HS-27A (cell line): ENCODE measurements around the gene TMEM184C.

Experiments
- DNase-seq: peaks from one replicate; pipeline ENCODE4 v3.0.0-alpha.2; 2012; ENCODE audit warnings: low read depth, missing footprints

The TMEM184C gene

DNA sequence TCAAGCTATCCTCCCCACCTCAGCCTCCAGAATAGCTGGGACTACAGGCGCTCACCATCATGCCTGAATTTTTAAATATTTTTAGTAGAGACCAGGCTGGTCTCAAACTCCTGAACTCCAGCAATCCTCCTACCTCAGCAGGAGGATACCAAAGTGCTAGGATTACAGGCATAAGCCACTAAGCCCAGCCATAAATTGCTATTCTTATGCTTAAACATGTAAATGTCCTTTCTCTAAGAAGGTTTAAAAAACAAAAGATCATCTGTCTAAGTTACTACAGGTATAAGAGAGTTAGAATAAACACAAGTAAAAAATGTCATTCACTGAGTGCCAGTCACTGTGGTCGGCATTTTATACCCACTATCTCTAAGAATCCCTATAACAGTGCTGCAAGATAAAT, 38.4 kb downstream of the TMEM184C start:
- no peak for DNase-seq

DNA sequence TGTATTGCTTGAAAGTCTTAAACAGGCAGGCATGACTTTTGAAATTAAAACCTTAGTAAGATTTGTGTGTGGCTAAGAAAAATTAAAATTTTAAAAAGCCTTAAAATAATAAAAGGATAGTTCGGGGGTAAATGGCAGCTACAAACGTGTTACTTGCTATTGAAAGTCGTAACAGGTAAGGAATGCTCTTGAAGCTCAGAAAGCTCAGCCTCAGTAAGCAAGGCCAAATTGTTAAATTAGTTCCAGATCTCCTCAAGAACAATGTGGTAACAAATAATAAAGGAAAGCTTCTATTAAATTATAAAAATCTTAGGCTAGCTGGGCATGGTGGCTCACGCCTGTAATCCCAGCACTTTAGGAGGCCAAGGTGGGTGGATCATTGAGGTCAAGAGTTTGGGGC, 41.3 kb downstream of the TMEM184C start:
- DNase-seq = no peak

DNA sequence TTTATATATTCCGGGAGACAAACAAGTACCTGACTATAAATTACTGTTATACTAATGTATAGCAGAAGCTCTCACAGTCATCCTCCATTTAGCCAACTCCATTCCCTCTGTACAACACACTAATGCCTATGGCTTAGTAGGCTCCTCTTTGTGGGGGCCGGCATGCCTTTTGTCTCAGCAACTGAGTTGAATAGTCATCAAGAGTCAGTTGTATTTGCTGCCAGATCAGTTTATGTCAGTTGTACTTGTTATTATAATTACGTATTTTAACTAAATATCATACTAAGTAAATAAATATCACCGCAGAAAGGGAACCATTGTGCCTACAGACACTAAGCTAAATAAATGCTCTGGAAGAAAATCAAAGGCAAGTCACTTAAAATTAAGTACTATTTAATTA, 56.9 kb downstream of the TMEM184C start:
- DNase-seq = no peak

DNA sequence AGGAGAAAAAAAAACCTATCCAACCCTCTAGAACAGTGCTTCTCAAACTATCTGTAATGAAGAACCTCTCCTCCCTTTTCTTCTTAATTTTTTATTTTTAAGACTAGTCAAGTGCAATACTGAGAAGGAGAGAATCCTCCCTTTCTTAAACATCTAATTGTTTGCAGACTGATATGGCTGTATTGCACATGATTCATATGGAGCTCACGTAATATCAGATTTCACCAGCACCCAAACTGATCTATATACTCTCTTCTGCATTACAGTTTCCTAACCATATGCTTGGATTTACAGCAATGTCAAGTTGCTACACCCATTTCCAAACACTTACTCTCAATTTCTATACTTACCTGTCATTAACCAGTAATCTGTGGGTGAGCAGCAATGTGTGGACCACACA, 57.3 kb downstream of the TMEM184C start:
- no peak for DNase-seq

DNA sequence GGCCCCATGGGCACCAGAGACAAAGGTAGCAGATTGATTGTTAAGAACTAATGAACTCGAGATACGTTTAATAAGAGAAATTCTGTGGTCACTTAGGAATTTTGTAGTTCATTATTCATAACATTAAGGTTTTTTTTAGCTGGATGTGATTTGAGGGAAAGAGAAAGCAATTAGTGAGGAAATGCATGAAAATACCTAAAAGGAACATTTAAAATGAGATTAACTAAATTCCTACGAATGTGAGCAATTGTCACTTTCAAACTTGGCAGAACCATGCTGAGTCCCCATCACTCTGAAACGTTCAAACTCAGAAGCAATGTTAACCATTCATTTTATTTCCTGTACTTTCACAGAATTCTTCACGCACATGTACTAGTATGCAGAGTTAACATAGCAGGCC, 60.9 kb downstream of the TMEM184C start:
- no peak for DNase-seq

DNA sequence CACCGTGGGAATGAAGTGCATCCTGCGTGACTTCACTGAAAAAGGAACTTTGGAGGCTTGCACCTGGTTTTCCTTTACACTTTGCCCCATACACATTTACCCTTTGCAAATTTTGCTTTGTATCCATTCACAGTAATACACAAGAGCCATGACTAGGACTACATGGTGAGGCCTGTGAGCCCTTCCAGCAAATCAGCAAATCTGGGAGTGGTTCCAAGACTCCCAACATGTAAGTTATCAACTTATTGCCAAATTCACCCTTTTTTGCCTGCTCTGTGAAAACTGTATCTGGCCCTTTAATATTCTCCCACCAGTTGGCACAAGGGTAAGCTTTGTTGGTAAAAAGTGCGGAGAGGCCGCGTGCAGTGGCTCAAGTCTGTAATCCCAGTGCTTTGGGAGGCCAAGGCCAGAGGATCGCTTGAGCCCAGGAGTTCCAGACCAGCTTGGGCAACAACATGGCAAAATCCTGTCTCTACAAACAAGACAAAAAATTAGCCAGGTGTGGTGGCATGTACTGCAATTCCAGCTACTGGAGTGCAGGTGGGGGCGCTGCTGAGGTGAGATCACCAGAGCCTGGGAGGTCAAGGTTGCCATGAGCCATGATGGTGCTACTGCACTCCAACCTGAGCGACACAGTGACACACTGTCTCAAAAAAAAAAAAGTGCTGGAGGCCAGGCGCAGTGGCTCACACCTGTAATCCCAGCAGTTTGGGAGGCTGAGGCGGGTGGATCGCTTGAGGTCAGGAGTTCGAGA, 61.8 kb downstream of the TMEM184C start:
- no peak for DNase-seq

DNA sequence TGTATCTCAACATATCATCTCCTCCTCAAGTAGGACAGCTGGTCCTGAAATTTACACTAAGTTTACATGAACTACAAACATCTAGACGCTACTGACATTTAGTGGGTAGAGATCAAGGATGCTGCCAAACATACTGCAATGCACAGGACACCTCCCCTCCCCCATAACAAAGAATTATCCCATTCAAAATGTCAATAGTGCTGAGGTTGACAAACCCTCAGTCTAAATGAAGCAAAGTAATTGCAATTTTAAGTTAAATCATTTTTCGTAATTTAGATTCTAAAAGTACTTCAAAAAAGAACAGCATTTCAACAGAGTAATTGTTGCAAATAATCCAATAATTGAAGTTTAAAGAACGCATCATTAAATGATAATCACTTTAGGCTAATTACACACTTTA, 65.6 kb downstream of the TMEM184C start:
- DNase-seq = no peak

DNA sequence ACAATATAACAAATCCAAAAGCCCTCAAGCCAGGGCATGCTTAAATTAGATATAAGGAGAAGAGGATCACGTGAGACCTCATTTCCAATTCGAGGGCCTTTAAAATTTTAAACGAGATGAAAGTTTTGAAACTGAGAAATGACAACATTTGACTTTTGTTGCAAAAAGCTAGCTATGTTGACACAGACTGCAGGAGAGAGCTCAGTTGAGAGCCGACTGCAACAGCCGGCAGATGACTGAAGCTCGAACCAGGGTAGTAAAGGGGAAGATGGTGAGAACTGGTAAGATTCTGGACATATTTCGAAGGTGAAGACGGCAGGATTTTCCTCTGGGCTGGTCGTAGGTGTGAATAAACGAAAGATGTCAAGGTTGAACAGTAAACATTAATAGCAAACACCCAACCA, 66.0 kb downstream of the TMEM184C start:
- DNase-seq = no peak

DNA sequence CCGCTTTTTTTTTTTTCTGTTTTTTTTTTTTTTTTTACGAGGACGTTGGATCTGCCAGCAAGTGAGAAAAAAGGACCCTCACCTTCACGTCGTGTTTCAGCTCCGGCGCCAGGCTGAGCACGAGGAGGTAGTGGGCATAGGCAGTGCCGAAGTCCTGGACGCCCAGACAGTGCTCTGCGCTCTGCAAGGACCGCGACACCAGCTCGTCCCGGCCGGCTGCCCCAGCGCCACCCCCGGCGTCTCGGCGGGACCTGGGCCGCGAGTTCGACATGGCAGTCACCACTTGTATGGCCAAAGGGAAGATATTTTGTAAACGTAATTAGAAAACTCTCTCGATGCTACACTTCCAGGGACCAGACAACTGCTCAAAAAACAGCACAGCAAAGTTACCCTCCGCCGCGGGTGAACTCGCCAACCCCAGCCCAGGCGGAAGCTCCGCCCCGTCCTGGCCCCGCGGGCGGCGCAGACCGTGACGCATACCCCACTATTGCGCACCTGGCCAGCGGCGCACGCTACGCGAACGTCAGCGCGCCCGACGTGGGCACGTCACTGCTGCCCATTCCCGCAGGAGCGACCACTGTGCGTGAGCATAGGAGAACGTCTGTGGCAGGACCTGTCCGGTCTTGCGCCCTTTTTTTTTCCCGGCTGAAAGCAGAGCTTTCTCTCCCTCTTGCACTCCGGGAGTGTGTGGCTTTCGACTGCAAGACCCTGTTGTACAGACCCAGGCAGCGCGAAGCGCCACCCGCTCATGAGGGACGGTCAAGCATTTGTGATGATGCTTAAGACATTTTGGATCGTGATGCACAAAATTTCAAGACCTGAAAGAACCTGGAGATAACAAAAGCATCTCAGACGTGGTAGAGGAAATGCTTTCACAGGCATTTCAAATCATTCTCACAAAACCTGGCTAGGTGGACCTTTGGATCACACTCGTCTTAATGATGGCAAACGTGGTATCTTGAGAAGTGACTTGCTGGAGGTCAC, 66.8 kb downstream of the TMEM184C start, which contains the start of gene PRMT9:
Gene PRMT9 (minus strand): TSS at position 447 of the 984 bp plus-strand sequence. CDS start 176 bp downstream, at position 271.
- DNase-seq = peak; percentile 76

DNA sequence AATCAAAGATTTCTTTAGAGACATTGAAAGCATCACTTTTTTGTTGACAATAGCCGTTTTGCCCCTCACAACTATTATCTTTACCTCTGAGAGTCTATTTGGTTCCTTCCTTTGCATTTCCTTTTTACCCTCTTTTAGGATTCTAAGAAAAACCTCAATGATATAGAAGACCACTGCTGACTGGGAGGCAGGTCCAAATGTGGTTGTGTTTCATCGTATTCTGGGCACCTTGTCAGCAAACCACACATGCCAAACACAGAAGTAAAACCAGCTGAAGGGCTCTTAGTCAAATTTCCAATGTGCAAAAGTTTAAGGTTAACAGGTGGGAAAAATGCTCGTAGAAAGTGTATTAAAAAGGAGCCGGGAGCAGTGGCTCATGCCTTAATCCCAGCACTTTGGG, 71.9 kb downstream of the TMEM184C start:
- no peak for DNase-seq

DNA sequence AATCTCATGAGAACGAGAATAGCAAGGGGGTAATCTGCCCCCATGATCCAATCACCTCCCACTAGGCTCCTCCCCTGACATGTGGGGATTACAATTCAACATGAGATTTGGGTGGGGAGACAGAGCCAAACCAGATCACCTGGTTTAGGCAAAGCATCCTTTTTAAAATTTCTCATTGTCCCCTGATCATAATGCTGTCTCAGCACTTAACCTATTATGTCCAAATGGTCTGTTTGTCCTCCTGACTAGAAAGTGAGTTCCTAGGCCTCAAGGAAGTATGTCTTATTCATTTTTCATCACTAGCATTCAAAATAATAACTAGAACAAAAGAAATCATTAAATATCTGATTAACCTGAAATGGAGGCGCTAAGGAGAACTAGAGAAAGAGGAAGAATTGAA, 74.6 kb downstream of the TMEM184C start:
- DNase-seq = no peak

DNA sequence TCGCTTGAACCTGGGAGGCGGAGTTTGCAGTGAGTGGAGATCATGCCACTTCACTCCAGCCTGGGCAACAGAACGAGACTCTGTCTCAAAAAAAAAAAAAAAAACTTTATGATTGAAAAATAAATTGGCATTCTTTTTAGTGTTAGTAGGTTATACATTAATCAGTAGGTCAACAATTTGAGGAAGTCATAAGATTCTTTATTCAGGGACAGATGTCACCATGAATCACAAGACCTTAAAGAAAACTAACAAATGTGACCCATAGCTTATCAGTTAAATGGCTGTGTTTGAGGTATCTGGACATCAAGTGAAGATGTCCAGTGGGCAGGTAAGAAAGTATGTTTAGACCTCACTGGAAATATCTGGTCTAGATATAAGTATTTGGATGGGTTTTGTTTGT, 76.0 kb downstream of the TMEM184C start:
- no peak for DNase-seq

DNA sequence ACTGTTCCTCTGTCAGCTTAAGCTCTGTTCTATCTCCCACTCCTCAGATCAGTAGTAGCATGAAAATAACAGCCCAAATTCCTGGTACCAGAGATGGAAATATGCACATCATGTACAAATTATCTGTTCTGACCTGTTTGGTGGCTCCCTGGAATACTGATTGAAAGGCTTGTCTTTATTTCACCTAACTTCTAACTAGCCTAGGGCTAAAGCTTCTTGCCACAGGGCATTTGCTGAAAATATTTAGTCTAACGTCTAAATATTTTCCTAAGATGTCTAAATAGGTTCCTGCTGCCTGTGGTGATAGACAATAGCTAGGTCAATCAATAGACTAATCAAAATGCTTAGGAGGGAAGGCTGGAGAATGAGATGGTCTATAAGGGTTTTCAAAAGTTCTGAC, 79.7 kb downstream of the TMEM184C start:
- DNase-seq = no peak

DNA sequence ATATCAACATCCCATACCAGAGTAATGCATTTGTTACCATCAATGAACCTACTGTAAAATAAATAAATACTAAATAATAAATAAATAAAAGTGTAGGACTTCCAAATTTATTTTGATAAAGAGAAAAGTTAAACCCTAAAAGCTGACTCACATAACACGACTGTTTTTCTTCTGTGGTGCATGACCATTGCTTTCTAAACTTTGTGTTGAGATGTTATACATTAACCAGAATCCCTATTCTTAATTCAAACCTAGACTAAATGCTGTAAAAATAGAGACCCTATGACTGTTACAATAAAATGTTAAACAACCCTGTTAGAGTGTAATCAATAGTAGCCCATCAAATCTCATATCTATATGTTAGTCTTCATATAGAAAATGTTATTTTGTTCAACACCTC, 87.6 kb downstream of the TMEM184C start:
- DNase-seq = no peak

DNA sequence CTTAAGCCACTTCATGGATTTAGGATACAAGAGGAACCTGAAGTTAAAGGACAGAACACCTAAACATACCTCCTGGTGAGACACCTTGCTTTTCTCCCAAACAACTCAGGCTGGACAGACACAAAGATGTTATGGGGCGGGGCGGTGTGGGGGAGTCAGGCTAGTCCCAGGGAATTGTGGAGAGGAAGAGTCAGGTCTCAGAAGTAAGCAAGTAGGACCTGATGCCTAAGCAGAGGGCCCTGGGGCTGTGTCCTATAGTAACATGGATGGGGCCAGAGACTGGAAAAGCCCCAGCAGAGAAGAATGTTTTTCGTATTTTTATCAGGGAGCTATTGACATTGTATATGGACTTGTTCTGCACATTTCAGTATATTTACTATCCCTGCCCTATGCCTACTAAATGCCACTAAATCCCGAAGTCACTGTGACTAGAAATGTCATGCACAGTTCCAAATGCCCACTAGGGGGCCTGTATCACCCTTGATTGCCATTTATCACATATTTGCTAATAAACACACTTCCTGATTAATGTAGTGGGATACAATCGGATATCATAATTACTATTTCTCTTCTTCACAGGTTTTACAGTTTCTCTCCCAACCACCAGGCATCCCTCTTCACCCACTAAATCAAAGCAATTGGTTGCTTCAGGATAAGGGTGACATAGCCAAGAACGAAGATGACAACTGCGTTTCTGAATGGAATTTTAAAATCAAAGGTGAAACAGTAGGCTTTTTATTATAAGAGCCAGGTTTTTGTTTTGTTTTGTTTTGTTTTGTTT, 90.9 kb downstream of the TMEM184C start:
- DNase-seq = no peak

DNA sequence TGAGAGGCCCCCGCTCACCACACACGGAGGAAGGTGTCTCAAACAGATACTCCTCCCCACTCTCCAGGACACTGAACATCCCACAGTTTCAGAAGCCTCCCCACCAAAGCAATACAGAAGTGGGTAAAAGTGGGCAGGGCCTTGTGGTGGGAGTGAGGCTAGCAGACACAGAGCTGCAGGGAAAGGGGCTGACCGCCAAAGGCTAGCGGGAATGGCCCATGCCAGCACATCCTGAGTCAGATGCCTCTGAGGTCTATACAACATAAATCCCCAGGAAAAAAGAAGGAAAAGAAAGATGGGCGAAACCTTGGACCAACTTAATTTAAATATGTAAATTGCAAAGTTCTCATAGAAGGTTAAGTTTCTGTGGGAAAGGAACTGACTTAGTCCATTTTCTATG, 92.8 kb downstream of the TMEM184C start:
- DNase-seq = no peak

DNA sequence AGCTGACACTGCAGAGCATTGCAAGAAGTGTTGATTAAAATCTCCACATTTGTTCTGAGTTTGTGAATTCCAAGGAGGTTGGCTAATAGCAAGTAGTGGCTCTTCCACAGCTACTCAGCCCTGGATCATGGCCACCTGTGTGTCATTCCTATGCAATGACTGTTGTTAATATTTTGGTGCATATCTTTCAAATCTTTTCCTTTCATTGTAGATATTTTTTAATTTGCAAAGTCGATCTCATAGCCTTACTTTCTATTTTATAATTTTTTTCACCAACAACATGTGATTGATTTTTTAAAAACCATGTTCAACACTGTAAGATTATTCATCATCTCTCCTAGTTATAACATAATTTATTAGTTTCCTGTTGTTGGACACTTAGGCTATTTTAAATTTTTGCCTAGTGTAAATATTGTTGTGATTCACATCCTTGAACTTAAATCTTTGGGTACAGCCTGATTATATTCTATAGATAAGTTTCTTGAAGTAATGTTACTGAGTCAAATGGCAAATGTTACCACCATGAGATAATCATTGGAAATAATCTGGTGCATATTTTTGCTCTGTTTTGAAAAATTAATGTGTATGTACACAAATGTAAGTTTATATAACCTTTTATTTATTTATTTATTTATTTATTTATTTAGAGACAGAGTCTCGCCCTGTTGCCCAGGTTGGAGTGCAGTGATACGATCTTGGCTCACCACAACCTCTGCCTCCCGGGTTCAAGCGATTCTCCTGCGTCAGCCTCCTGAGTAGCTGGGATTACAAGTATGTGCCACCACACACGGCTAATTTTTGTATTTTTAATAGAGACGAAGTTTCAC, 97.6 kb downstream of the TMEM184C start:
- peak; percentile 86 for DNase-seq

DNA sequence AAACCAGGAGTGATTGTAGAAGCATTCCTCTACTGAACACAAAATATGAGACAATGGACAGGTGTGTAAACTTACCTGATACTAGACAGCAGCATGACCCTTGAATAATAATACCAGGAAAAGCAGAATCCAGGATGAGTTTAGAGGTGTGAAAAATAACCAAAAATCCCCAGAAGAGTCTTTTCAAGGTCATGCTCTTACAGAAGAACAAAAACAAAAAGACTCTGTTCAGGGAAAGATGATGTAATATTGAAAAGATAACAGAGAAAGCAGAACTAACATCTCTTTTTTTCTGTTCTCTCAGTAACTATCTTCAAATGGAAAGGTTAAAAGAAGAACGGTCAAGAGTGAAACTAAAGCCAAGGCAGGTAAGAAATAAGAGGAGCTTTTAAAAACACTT, 100.7 kb downstream of the TMEM184C start:
- no peak for DNase-seq
